SK-N-SH (cell line): Measurements from ENCODE around the gene ITGA6. TPM values are rescaled to one million over a fixed set of nuclear protein-coding genes. Genes with fewer than 3 reads are reported as not detected.

Experiments
- CTCF ChIA-PET: fragments of 300-600, 350-600 bp; formaldehyde crosslinking; extraction: SDS; loops from one replicate; lab custom pipeline; 2021; lab: Yijun Ruan, JAX
- POLR2A ChIA-PET: fragments of 350-600 bp; sonication (Branson Sonifier 250); formaldehyde crosslinking; extraction: SDS; loops from one replicate; lab custom pipeline; 2020; ENCODE audit warnings: antibody characterized with exemption, inconsistent platforms; lab: Yijun Ruan, JAX
- DNase-seq: peaks from one replicate; pipeline ENCODE4 v3.0.0; 2012
- H2AFZ ChIP-seq: fragments of 200-600 bp; sonication (generic); 2 replicates; pipeline ENCODE4 v1.8.1; 2016; ENCODE audit warnings: antibody characterized with exemption, mild to moderate bottlenecking, low read depth
- H3F3A ChIP-seq: fragments of 200-600 bp; sonication (generic); replicated peaks from 2 replicates; pipeline ENCODE3; 2016; ENCODE audit warnings: antibody characterized with exemption, mild to moderate bottlenecking; ENCODE audit not compliant: insufficient read depth
- H3K27ac ChIP-seq, 2 experiments: fragments of 200-500 bp in 1 of 2; fragments of 200-600 bp in 1 of 2; sonication (Bioruptor generic) in 1 of 2; sonication (generic), shearing (Covaris generic) in 1 of 2; 2 replicates each; pipeline versions ENCODE4 v1.5.1 to v1.6.1; 2014 to 2016; ENCODE audit warnings: low read depth in 2 of 2, inconsistent platforms in 1 of 2, low read length in 1 of 2, mild to moderate bottlenecking in 1 of 2, mixed read lengths in 1 of 2
- H3K27me3 ChIP-seq: fragments of 200-600 bp; sonication (generic), shearing (Covaris generic); 2 replicates; pipeline ENCODE4 v1.6.1; 2016; ENCODE audit warnings: mixed run types; ENCODE audit not compliant: insufficient read depth
- H3K36me3 ChIP-seq, 2 experiments: fragments of 200-500 bp in 1 of 2; fragments of 200-600 bp in 1 of 2; sonication (Bioruptor generic) in 1 of 2; sonication (generic) in 1 of 2; replicated peaks in 1 of 2; 2 replicates each; pipeline versions ENCODE3 to v1.5.1; 2014 to 2016; ENCODE audit warnings: low read length in 1 of 2, mild to moderate bottlenecking in 1 of 2; ENCODE audit not compliant: insufficient read depth in 2 of 2, control insufficient read depth in 1 of 2
- H3K4me1 ChIP-seq, 2 experiments: fragments of 200-500 bp in 1 of 2; fragments of 200-600 bp in 1 of 2; sonication (Bioruptor generic) in 1 of 2; sonication (generic), shearing (Covaris generic) in 1 of 2; 2 replicates each; pipeline versions ENCODE4 v1.5.1 to v1.6.1; 2014 to 2016; ENCODE audit warnings: low read depth in 1 of 2, low read length in 1 of 2, mixed run types in 1 of 2; ENCODE audit not compliant: insufficient read depth in 2 of 2, control insufficient read depth in 1 of 2
- H3K4me2 ChIP-seq: fragments of 200-600 bp; sonication (generic), shearing (Covaris generic); 2 replicates; pipeline ENCODE4 v1.6.1; 2017; ENCODE audit warnings: mixed run types
- H3K4me3 ChIP-seq, 2 experiments: fragments of 200-500 bp in 1 of 2; fragments of 200-600 bp in 1 of 2; sonication (Bioruptor generic) in 1 of 2; sonication (generic), shearing (Covaris generic) in 1 of 2; 2 replicates each; pipeline versions ENCODE4 v1.5.1 to v1.8.1; 2014 to 2016; ENCODE audit warnings: low read depth in 2 of 2, inconsistent platforms in 1 of 2, low read length in 1 of 2, mild to moderate bottlenecking in 1 of 2, mixed read lengths in 1 of 2, moderate library complexity in 1 of 2
- H3K79me2 ChIP-seq: fragments of 200-600 bp; sonication (generic); 2 replicates; pipeline ENCODE4 v1.8.1; 2017; ENCODE audit warnings: mild to moderate bottlenecking; ENCODE audit not compliant: insufficient read depth
- H3K9ac ChIP-seq: fragments of 200-600 bp; sonication (generic); 2 replicates; pipeline ENCODE4 v1.6.1; 2017; ENCODE audit warnings: mixed run types
- H3K9me2 ChIP-seq: fragments of 200-600 bp; sonication (generic); 2 replicates; pipeline ENCODE4 v1.6.1; 2017; ENCODE audit warnings: mixed run types
- H3K9me3 ChIP-seq: fragments of 200-600 bp; sonication (generic); 2 replicates; pipeline ENCODE4 v1.6.1; 2017; ENCODE audit warnings: mixed run types, mild to moderate bottlenecking, moderate library complexity
- H4K20me1 ChIP-seq: fragments of 200-600 bp; sonication (generic); 2 replicates; pipeline ENCODE4 v1.6.1; 2017; ENCODE audit warnings: mild to moderate bottlenecking, mixed run types; ENCODE audit not compliant: insufficient read depth
- ELF1 ChIP-seq: IDR thresholded peaks from 2 replicates; pipeline ENCODE4 v1.4.0; 2012
- EZH2phosphoT487 ChIP-seq: fragments of 200-600 bp; sonication (generic); IDR thresholded peaks from 2 replicates; pipeline ENCODE4 v1.6.1; 2017; ENCODE audit warnings: low read depth, mixed run types, mild to moderate bottlenecking, antibody characterized with exemption, moderate library complexity, borderline replicate concordance
- FOXM1 ChIP-seq: IDR thresholded peaks from 2 replicates; pipeline ENCODE4 v1.4.0; 2012; ENCODE audit warnings: low read depth, mild to moderate bottlenecking
- GABPA ChIP-seq: IDR thresholded peaks from 2 replicates; pipeline ENCODE4 v1.4.0; 2012; ENCODE audit warnings: low read depth, mild to moderate bottlenecking
- GATA2 ChIP-seq: sonication (generic); formaldehyde crosslinking; IDR thresholded peaks from 2 replicates; pipeline ENCODE4 v1.5.0; 2020; ENCODE audit warnings: mild to moderate bottlenecking, missing genetic modification reagents
- MXI1 ChIP-seq: IDR thresholded peaks from 2 replicates; pipeline ENCODE4 v1.6.1; 2012; ENCODE audit warnings: mild to moderate bottlenecking, low read depth, low read length, improper control_type of control experiment
- NFIC ChIP-seq: IDR thresholded peaks from 2 replicates; pipeline ENCODE4 v1.4.0; 2012; ENCODE audit warnings: borderline replicate concordance
- POLR2AphosphoS5 ChIP-seq: IDR thresholded peaks from 2 replicates; pipeline ENCODE4 v1.6.1; 2012; ENCODE audit warnings: low read depth, low read length
- RCOR1 ChIP-seq: fragments of 150-350 bp; IDR thresholded peaks from 2 replicates; pipeline ENCODE4 v1.6.1; 2017; ENCODE audit warnings: antibody characterized with exemption, low read length
- RFX5 ChIP-seq: IDR thresholded peaks from 2 replicates; pipeline ENCODE4 v1.6.1; 2012; ENCODE audit warnings: mild to moderate bottlenecking, improper control_type of control experiment, low read length
- RXRA ChIP-seq: IDR thresholded peaks from 2 replicates; pipeline ENCODE4 v1.4.0; 2012; ENCODE audit warnings: low read depth, mild to moderate bottlenecking, borderline replicate concordance
- SMC3 ChIP-seq: IDR thresholded peaks from 2 replicates; pipeline ENCODE4 v1.6.1; 2012; ENCODE audit warnings: low read depth, low read length, improper control_type of control experiment
- TAF1 ChIP-seq: IDR thresholded peaks from 2 replicates; pipeline ENCODE4 v1.6.1; 2012; ENCODE audit warnings: low read depth, mild to moderate bottlenecking, low read length, moderate library complexity, borderline replicate concordance
- TCF12 ChIP-seq: IDR thresholded peaks from 2 replicates; pipeline ENCODE4 v1.4.0; 2012
- TEAD4 ChIP-seq: IDR thresholded peaks from 2 replicates; pipeline ENCODE4 v1.4.0; 2012; ENCODE audit warnings: mild to moderate bottlenecking, borderline replicate concordance; ENCODE audit not compliant: insufficient read depth
- WGBS: methylation state at CpG from one replicate; pipeline ENCODE4 v1.1.6; 2017; ENCODE audit warnings: low lambda C conversion rate; 5-methylcytosine and 5-hydroxymethylcytosine counted together
- polyA plus RNA-seq, 3 experiments: library from polyadenylated mRNA; depleted of rRNA; stranded (reverse); fragments of >200 nt; gene quantifications; 2 replicates each; pipeline ENCODE4 v1.2.3, GENCODE V29; 2012
- TF ChIP-seq, protein P1 (sequence below): fragments of 150-350 bp; IDR thresholded peaks from 2 replicates; pipeline ENCODE4 v1.6.1; 2017; ENCODE audit warnings: antibody characterized with exemption, low read length, low read depth, borderline replicate concordance
- TF ChIP-seq, protein P2 (sequence below): IDR thresholded peaks from 2 replicates; pipeline ENCODE4 v1.4.0; 2012; ENCODE audit warnings: low read depth
- TF ChIP-seq, protein P3 (sequence below): fragments of 150-350 bp; IDR thresholded peaks from 2 replicates; pipeline ENCODE4 v1.6.1; 2016; ENCODE audit warnings: mild to moderate bottlenecking, low read depth, low read length
- TF ChIP-seq, protein P4 (sequence below): IDR thresholded peaks from 2 replicates; pipeline ENCODE4 v1.4.0; 2012; ENCODE audit warnings: low read depth, borderline replicate concordance

Gene ITGA6
- polyA plus RNA-seq, 1 of the 3 experiments (the other 2 are of a cell fraction): 26.0 TPM

DNA sequence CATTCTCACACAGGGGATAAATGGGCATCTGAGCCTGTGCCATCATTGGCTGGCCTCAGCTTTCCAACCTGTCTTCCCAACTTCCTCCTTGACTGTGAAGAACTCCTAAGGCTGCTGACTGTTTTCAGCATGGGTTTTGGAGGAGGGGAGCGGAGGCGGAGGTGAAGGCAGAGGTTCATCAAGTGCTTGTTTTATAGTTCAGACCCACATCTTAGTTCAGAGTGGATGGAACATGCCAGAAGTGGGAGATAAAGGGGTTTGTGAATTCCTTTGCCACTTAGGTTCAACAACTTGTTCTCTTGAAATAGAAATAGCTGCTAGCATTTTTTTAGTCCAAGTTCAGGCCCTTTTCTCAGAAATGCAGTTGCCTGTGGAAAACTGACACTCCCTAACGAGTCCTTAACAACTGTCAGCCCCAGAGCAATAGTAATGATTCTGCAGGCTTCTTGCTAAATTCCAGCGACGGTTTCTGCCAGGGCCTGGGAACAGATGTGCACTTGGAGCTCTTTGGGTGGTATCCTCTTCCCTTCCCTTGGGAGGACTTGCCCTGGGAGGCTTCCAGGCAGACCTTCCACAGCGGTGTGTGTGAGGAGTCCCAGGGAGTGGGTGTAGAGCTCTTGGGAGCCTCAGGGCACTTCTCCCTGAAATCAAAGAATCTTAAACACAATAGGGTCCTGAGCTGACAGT is 30.1 kb upstream of the ITGA6 start:
- 64% methylated on average over 5 of the region's 6 CpGs for WGBS
- H3K79me2 ChIP-seq: no peaks in the 10 kb centered on the region
- H3K27ac ChIP-seq: no peak overlapping the region
- H3K9me3 ChIP-seq: no peaks in the 10 kb centered on the region
- H3K36me3 ChIP-seq: no peaks in the 10 kb centered on the region
- ChIA-PET POLR2A (no interaction called here), CTCF (interaction anchor here (0.6 to 1.4 kb wide), 2 partner anchors 11 to 808 kb away, joined by 3 to 5 read pairs; no protein-coding TSS in a partner anchor)
- H3K4me3 ChIP-seq: no peak overlapping the region
- H3F3A ChIP-seq: no peaks in the 10 kb centered on the region
- no peak for DNase-seq
- no peaks in the 10 kb centered on the region for H3K9me2 ChIP-seq
- no peak overlapping the region for H3K4me2 ChIP-seq
- TF ChIP-seq RXRA (no peak), NFIC (no peak), SMC3 (no peak), EZH2phosphoT487 (no peak), FOXM1 (no peak), TEAD4 (no peak), TCF12 (no peak), RFX5 (no peak), RCOR1 (no peak), GATA2 (CRISPR knock-in tag) (no peak), ELF1 (no peak), POLR2AphosphoS5 (no peak), MXI1 (no peak), TAF1 (no peak), GABPA (no peak)
- TF ChIP-seq, protein P1, sequence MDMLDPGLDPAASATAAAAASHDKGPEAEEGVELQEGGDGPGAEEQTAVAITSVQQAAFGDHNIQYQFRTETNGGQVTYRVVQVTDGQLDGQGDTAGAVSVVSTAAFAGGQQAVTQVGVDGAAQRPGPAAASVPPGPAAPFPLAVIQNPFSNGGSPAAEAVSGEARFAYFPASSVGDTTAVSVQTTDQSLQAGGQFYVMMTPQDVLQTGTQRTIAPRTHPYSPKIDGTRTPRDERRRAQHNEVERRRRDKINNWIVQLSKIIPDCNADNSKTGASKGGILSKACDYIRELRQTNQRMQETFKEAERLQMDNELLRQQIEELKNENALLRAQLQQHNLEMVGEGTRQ: no peak
- TF ChIP-seq, protein P2, sequence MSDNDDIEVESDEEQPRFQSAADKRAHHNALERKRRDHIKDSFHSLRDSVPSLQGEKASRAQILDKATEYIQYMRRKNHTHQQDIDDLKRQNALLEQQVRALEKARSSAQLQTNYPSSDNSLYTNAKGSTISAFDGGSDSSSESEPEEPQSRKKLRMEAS: no peak
- TF ChIP-seq, protein P3, sequence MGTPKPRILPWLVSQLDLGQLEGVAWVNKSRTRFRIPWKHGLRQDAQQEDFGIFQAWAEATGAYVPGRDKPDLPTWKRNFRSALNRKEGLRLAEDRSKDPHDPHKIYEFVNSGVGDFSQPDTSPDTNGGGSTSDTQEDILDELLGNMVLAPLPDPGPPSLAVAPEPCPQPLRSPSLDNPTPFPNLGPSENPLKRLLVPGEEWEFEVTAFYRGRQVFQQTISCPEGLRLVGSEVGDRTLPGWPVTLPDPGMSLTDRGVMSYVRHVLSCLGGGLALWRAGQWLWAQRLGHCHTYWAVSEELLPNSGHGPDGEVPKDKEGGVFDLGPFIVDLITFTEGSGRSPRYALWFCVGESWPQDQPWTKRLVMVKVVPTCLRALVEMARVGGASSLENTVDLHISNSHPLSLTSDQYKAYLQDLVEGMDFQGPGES: no peak
- TF ChIP-seq, protein P4, sequence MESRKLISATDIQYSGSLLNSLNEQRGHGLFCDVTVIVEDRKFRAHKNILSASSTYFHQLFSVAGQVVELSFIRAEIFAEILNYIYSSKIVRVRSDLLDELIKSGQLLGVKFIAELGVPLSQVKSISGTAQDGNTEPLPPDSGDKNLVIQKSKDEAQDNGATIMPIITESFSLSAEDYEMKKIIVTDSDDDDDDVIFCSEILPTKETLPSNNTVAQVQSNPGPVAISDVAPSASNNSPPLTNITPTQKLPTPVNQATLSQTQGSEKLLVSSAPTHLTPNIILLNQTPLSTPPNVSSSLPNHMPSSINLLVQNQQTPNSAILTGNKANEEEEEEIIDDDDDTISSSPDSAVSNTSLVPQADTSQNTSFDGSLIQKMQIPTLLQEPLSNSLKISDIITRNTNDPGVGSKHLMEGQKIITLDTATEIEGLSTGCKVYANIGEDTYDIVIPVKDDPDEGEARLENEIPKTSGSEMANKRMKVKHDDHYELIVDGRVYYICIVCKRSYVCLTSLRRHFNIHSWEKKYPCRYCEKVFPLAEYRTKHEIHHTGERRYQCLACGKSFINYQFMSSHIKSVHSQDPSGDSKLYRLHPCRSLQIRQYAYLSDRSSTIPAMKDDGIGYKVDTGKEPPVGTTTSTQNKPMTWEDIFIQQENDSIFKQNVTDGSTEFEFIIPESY: no peak
- no peaks in the 10 kb centered on the region for H4K20me1 ChIP-seq
- H3K27me3 ChIP-seq: no peaks in the 10 kb centered on the region
- no peak overlapping the region for H2AFZ ChIP-seq
- H3K9ac ChIP-seq: no peak overlapping the region
- no peaks in the 10 kb centered on the region for H3K4me1 ChIP-seq
